ENCODE measurements around the gene MT1HL1.

- no peak for TF ChIP-seq CTCF (optimal IDR thresholded peaks at IDR 0.05 in 1 of 3, IDR thresholded peaks at IDR 0.05 in 1 of 3, conservative IDR thresholded peaks at IDR 0.05 in 1 of 3; ENCODE audit: extremely low read depth in 1 of 3, insufficient read depth in 2 of 3, low read length in 3 of 3)
- TF ChIP-seq EZH2 (IDR thresholded peaks at IDR 0.05; ENCODE audit: low read length) = no peak
These were observed 4.0 kb downstream of the MT1HL1 start for GRCh38 chr1:237000191-237000590.

All from keratinocyte (primary cell).